GM08714 (cell line): ENCODE measurements around the gene MYBBP1A.

Source experiments
- H3K4me3 ChIP-seq: fragments of 200-500 bp; sonication (Bioruptor generic); 2 replicates; pipeline ENCODE4 v1.5.1; 2014; ENCODE audit warnings: mild to moderate bottlenecking, low read length, inconsistent platforms
- ZNF274 ChIP-seq: IDR thresholded peaks from 2 replicates; pipeline ENCODE4 v1.6.1; 2012; ENCODE audit warnings: mild to moderate bottlenecking, low read depth, low read length

The MYBBP1A gene

DNA sequence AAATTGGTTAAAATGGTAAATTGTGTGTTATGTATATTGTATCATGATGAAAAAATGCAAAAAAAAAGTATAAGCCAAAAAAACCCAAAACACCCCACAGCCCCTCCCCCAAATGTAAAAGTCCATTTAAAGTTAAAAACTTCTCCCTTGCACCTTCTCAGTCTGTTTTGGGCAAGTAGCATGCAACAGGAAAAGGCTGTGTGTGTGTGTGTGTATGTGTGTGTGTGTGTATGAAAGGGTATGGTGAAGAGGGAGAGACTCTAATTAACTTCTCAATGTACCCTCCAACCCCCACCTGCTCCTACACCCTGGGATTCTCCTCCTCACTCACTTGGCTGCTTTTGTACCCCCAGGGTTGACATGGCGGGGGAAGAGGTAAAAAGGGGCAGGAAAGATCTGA, 14.4 kb upstream of the MYBBP1A start:
- no peak overlapping the region for H3K4me3 ChIP-seq
- TF ChIP-seq ZNF274, result no peak

DNA sequence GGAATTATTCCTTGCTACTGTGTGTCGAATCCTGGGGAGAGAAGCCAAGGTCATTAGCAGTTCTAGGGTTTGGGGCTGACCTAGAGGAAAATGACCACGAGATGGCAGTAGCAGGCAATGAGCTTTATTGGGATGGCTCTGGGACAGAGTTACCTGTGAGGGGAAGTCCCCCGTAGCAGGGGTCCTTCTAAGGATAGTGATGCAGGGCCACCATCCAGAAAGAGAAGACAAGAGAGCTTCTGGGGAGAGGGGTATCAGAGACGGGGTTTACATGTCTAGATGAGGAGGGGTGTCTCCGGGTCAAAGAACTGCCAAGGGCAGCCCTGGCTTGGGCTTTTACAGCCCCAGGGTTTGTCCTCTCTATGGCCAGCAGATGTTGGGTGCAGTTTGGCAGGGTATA, 11.6 kb upstream of the MYBBP1A start:
- TF ChIP-seq ZNF274, result no peak
- H3K4me3 ChIP-seq, result no peak overlapping the region

DNA sequence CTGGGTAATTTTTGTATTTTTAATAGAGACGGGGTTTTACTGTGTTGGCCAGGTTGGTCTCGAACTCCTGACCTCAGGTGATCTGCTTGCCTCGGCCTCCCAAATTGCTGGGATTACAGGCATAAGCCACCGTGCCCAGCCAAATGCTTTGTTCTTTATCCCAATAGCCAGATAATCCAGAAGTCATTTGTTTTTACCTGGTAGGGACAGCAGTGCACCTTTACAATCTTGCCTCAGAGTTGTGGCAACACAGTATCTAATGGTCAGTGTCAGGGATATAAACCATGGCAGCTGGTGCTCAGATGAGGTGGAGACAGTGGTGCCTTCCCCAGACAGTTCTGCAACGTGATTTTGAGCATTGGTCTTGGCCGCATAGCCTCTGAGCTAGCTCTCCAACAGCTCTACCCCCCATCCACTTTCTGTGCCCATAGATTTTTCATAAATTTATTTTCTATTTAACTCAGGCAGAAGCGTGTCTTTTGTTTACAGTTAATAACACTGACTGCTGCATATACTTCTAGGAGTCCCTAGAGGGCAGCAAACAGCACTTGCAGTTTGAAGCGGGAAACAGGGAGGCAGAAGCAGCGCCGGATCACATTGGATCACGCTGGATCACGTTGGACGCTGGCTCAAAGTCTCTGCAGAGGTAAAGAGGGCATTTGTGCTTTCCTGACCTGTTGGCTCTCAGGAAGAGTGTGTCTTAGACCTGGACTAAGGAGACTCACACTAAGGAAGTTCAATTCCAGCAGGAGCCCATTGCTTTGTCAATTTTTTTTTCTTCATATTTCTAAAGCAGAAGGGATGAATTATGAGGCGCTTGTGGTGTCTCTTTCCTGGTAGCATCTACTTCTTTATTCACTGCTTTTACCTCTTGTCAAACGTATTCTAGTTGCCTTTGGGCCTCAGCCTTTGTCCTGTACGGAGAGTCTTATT, 10.3 kb upstream of the MYBBP1A start:
- no peak for TF ChIP-seq ZNF274
- H3K4me3 ChIP-seq, result no peak overlapping the region

DNA sequence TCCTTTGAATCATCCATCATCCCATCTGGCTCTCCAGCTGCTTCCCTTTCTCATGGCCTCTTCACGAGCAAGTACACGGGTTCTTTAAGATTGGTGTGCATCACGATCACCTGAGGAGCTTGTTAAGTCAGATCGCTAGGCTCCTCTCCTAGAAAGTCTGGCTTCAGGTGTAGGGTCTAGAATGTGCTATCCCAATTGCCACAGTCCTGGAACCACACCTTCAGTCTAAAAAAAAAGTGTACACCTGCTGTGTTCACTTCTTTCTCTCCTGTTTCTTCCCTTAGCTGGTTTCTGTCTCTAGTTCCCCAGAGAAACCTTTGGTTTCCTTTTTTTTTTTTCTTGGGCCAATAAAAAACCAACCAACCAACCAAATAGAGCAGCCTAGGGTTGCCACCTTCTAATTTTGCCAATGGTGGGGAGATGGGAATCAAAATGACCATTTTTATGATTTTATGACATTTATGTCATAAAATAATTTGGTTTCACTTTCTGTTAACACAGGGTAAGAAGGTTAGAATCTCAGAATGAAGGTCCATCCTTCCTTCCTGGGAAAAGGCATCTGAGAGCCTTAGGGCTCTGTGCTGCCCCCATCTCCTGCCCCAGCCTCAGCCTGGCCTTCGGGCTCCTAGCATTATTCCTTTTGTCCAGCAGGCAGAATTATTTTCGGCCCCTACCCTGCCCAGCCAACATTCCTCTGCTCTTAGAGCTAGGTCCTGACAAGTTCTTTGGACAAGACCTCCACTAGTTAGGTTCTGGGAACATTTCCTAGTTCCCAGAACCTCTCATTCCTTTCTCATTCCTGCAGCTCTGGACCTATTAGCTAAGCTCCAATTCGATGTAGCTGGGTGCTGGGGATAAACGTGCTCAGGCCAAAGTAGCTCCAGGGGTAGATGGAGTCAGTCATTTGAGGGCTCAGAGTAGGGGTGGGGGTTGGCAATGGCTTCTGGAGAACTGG, 7.1 kb upstream of the MYBBP1A start:
- H3K4me3 ChIP-seq, result no peak overlapping the region
- no peak for TF ChIP-seq ZNF274

DNA sequence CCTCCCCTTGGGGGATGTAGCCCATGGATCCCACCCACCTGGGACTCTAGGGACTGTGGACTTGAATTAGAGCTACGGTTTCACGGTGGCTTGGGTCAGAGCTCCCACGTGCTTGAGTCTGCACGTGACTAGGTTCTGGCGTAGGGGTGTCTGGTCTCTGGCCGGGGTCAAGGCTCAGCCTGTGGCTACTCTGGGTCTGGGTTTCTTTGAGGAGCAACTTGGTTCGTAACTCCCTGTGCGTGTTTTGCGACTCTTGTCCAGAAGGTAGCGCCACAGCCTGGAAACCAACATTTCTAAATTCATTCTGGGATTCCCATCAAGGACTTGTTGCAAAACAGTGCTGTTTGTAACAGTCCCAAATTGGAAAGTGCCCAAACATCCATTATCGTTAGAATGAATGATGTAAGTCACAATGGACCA, 5.7 kb upstream of the MYBBP1A start:
- H3K4me3 ChIP-seq, result no peak overlapping the region
- TF ChIP-seq ZNF274, result no peak

DNA sequence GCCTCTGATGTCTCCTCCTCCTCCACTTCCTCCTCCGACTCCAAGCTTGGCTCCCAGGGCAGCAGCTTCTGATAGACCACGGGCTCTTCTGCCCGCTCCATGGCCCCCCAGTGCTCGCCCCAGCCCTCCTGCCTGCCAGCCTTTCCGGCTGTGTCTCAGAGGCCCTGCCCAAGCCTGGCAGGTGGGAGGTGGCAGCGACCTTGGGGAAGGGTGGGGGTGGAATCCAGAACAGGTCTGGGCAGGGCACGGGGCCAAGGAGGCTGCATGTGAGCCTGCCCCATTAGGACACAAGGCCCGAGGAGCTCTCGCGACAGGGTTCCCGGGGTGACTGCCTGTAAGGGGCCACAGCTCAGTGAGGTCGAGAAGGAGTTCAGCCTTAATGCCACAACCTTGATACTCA, 5.2 kb upstream of the MYBBP1A start, which contains the start of gene GGT6:
Gene GGT6 (minus strand): TSS at position 157 of the 400 bp plus-strand sequence. CDS start 56 bp downstream, at position 101.
- no peak for TF ChIP-seq ZNF274
- no peak within 1 kb of the TSS for H3K4me3 ChIP-seq

DNA sequence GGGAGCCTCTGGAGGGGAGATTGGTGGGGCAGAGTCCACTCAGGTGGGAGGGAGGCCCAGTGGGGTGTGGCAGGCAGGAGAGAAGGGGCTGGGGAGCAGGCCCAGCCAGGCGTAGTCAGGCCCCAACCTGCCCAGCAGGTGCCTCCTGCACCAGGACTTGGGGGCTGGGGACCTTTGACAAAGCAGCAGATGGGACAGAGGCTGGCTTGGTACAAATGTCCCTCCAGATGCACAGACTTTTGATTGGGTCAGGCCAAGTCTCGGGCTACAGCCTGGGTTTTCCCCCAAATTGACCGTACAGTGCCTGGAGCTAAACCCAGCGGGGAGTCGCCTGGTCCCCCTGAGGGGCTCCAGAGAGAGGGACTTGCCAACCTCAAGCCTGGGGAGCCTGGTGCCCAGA, 4.8 kb upstream of the MYBBP1A start:
- H3K4me3 ChIP-seq, result no peak overlapping the region
- no peak for TF ChIP-seq ZNF274

DNA sequence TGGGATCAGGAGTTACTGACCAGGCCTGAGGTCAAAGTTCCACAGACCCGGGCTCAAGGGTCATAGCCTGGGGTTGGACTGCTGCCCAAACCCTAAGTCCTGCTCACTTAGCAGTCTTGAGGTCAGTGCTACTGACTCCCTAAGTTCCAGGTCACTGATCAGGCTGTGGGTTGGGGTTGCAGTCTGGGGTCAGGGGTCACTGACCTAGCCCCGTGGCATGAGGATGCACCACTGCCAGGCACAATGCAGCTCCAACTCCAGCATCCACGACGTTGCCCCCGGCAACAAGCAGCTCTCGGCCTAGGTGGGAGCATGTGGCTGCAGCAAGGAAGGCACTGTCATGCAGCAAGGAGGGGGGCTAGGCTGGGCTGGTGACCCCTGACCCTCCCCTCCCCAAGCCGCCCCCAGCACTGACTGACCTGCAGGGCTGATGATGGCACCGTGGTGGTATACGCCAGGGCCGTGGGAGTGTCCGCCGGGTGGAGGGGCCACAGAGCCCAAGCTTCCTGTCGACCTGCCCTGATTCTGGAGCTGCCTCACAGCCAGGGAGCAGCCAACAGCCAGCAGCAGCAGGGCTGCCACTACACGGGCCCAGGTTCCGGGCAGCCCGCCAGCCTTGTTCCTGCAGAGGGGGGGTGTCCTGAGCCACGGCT, 4.1 kb upstream of the MYBBP1A start:
- no peak for TF ChIP-seq ZNF274
- H3K4me3 ChIP-seq, result no peak overlapping the region

DNA sequence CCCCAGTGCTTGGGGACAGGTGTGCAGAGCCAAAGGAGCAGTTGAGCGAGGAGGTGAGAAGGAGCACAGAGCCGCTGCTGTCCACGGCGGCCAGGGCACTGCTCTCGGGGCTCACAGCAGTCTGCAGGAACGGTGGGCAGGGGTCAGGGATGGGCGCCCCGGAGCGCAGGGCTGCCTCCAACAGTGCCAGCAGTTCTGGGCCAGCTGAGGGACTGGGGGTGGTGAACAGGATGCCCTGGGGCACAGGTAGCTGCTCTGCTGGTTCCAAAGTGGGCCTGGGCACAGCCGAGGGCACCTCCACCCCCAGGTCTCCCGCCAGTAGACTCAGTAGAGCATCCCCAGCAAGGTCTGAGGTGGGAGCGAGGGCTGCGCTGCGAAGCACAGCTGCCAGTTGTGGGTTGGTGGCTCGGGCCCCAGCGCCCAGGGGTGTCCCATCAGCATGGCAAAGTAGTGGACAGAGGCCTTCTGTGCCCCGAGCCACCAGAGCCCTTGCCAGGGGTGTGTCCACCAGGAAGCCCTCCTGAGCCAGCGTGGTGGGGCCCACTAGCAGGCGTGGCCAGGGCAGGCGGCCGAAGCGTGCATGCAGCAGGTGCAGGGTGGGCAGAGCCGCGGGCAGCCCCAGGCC, 3.3 kb upstream of the MYBBP1A start:
- no peak overlapping the region for H3K4me3 ChIP-seq
- no peak for TF ChIP-seq ZNF274

DNA sequence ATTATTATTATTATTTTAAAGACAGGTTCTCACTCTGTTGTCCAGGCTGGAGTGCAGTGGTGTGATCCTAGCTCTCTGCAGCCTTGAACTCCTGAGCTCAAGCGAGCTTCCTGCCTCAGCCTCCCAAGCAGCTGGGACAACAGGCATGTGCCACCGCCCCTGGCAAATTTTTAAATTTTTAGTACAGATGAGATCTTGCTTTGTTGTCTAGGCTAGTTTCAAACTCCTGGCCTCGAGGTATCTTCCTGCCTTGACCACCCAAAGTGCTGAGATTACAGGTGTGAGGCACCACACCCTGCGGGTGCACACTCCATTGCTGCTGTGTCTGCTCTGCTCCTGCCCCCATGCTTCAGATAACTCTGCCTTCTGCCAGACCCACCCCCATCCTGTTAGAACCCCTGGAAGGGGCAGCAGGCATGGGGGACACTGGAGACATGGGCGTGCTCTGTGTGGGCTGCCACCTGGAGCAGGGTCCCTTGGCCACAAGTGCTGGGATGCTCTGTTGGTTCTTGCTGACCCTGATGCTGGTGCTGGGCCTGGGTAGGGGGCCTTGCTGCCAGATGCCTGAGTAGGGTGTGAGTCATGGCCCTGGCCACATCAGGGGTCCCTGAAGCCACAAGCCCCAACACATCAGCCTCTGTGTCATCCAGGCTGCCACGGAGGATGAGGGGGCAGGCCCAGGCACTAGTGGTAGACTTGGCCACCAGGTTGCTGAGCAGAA, 2.6 kb upstream of the MYBBP1A start:
- no peak overlapping the region for H3K4me3 ChIP-seq
- TF ChIP-seq ZNF274, result no peak

DNA sequence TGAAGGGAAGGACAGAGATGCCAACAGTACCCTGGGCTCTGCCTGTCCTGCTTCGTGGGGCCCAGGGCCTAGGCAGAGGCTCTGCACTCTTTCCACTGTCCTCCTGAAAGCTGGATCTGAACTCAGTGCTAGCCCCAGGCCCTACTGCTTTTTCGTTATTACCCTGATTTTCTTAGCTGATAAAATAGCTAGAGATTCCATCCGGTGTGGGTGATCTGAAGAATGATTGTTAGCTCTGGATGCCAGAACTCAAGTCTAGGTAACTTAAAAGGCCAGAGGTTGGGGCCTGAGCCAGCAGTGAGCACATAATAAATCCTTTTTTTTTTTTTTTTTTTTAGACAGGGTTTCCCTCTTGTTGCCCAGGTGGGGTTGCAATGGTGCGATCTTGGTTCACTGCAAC, 1.8 kb upstream of the MYBBP1A start:
- H3K4me3 ChIP-seq, result no peak overlapping the region
- TF ChIP-seq ZNF274, result no peak

DNA sequence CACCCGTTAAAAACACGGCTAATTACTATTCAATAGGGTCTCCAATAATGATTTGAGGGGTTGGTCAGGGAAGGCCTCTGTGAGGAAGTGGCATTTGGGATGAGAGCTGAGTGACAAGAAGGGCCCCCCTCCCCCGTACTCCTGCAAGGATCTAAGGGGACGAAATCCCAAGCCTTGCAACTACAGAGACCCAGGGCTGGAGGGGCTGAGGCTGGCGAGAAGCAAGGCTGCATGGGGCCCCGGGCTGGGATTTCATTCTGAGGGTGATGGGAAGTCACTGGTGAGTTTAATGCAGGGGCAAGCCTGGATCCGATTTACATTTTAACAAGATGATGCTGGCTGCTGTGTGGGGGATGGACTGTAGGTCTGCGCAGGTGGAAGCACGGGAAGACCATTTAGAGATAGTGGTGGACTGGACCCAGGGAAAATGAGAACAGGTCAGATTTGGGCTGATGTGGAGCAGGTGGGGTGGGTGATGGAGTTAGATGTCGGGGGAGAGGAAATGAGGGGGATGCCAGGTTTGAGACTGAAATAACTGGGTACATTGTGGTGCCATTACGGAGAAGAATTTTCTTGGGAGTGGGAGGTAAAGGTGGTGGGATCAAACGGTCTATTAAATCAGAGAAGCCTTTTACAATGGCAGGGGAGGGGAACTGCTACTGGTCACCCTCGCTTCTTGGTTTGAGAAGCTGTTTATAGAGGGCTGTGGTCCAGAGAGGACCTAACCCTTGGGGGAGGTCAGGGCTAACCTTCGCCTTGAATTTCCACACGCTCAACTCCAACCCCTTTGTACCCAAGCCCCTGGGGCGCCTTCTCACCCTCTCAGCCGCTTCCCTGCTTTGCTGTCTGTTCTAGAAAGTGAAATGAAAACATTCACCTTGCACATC, 932 bp upstream of the MYBBP1A start:
- peak overlapping the region; percentile 69 for H3K4me3 ChIP-seq
- TF ChIP-seq ZNF274, result no peak
